Neural cell (in vitro differentiated cells): ENCODE measurements around the gene C1orf198. TPM values are rescaled to one million over a fixed set of nuclear protein-coding genes. Genes with fewer than 3 reads are reported as not detected.

Experiments
- H2AFZ ChIP-seq: fragments of 200-600, 300-800 bp; sonication (generic), shearing (Covaris generic); 2 replicates; pipeline ENCODE4 v1.6.0; 2014; ENCODE audit warnings: low read depth, mild to moderate bottlenecking, antibody characterized with exemption, low read length, moderate library complexity
- H3F3A ChIP-seq: fragments of 200-600 bp; shearing (Covaris generic); 2 replicates; pipeline ENCODE4 v1.6.1; 2016; ENCODE audit warnings: mild to moderate bottlenecking, moderate library complexity, mixed read lengths, antibody characterized with exemption, low read length; ENCODE audit not compliant: insufficient read depth, poor library complexity, severe bottlenecking
- H3K27ac ChIP-seq: fragments of 200-600, 300-800 bp; sonication (generic), shearing (Covaris generic); 2 replicates; pipeline ENCODE4 v1.5.1; 2014; ENCODE audit warnings: mild to moderate bottlenecking, low read length, moderate library complexity
- H3K27me3 ChIP-seq: fragments of 300-800, 200-600 bp; sonication (generic), shearing (Covaris generic); 2 replicates; pipeline ENCODE4 v1.6.0; 2014; ENCODE audit warnings: mild to moderate bottlenecking, low read depth, low read length, moderate library complexity; ENCODE audit not compliant: insufficient read depth
- H3K36me3 ChIP-seq: fragments of 300-800, 200-600 bp; sonication (generic), shearing (Covaris generic); 2 replicates; pipeline ENCODE4 v1.5.1; 2014; ENCODE audit warnings: mild to moderate bottlenecking, antibody characterized with exemption, low read length, moderate library complexity; ENCODE audit not compliant: insufficient read depth
- H3K4me2 ChIP-seq: fragments of 300-800, 200-600 bp; sonication (generic), shearing (Covaris generic); 2 replicates; pipeline ENCODE4 v1.6.0; 2014; ENCODE audit warnings: mild to moderate bottlenecking, low read length
- H3K4me3 ChIP-seq: fragments of 300-800, 200-600 bp; sonication (generic), shearing (Covaris generic); 2 replicates; pipeline ENCODE4 v1.5.1; 2014; ENCODE audit warnings: mild to moderate bottlenecking, low read length, moderate library complexity
- H3K79me2 ChIP-seq: fragments of 200-600 bp; shearing (Covaris generic); replicated peaks from 2 replicates; pipeline ENCODE4 v1.6.0; 2014; ENCODE audit warnings: mild to moderate bottlenecking, low read length, moderate library complexity; ENCODE audit not compliant: insufficient read depth
- H3K9ac ChIP-seq: fragments of 300-800, 200-600 bp; sonication (generic), shearing (Covaris generic); 2 replicates; pipeline ENCODE4 v1.6.1; 2016; ENCODE audit warnings: mild to moderate bottlenecking, low read length, mixed read lengths
- H3K9me2 ChIP-seq: fragments of 200-600 bp; shearing (Covaris generic); 2 replicates; pipeline ENCODE4 v1.6.1; 2016; ENCODE audit warnings: mild to moderate bottlenecking, low read length, mixed read lengths; ENCODE audit not compliant: insufficient read depth
- H3K9me3 ChIP-seq: fragments of 200-600, 300-800 bp; sonication (generic), shearing (Covaris generic); 2 replicates; pipeline ENCODE4 v1.6.1; 2016; ENCODE audit warnings: mild to moderate bottlenecking, mixed run types, low read length, moderate library complexity, mixed read lengths
- H4K20me1 ChIP-seq: fragments of 200-600 bp; shearing (Covaris generic); 2 replicates; pipeline ENCODE4 v1.6.1; 2016; ENCODE audit warnings: mild to moderate bottlenecking, mixed run types; ENCODE audit not compliant: insufficient read depth
- CTCF ChIP-seq: fragments of 450-650 bp; IDR thresholded peaks from 2 replicates; pipeline ENCODE4 v1.5.1; 2014; ENCODE audit warnings: antibody characterized with exemption, mild to moderate bottlenecking, moderate library complexity; ENCODE audit not compliant: poor library complexity, severe bottlenecking
- EP300 ChIP-seq: fragments of 450-650 bp; conservative IDR thresholded peaks from 2 replicates; pipeline ENCODE4 v1.6.1; 2014; ENCODE audit warnings: antibody characterized with exemption, mild to moderate bottlenecking, moderate library complexity; ENCODE audit not compliant: poor library complexity, severe bottlenecking
- EZH2 ChIP-seq: fragments of 200-600, 300-800 bp; shearing (Covaris generic), sonication (generic); IDR thresholded peaks from 2 replicates; pipeline ENCODE4 v1.6.1; 2014; ENCODE audit warnings: antibody characterized with exemption, low read length, borderline replicate concordance, mild to moderate bottlenecking; ENCODE audit not compliant: insufficient read depth, poor library complexity, severe bottlenecking
- MXI1 ChIP-seq: fragments of 450-650 bp; conservative IDR thresholded peaks from 2 replicates; pipeline ENCODE4 v1.6.1; 2014; ENCODE audit warnings: antibody characterized with exemption, mild to moderate bottlenecking; ENCODE audit not compliant: poor library complexity, severe bottlenecking
- POLR2AphosphoS5 ChIP-seq: IDR thresholded peaks from 2 replicates; pipeline ENCODE4 v1.6.1; 2012
- RAD21 ChIP-seq: fragments of 450-650 bp; conservative IDR thresholded peaks from 2 replicates; pipeline ENCODE4 v1.6.1; 2014; ENCODE audit warnings: antibody characterized with exemption, mild to moderate bottlenecking, moderate library complexity
- REST ChIP-seq: IDR thresholded peaks from 2 replicates; pipeline ENCODE4 v1.6.1; 2012; ENCODE audit warnings: borderline replicate concordance
- SMC3 ChIP-seq: fragments of 450-650 bp; conservative IDR thresholded peaks from 2 replicates; pipeline ENCODE4 v1.6.1; 2014; ENCODE audit warnings: antibody characterized with exemption, mild to moderate bottlenecking, moderate library complexity; ENCODE audit not compliant: poor library complexity
- TAF1 ChIP-seq: IDR thresholded peaks from 2 replicates; pipeline ENCODE4 v1.6.1; 2012; ENCODE audit warnings: low read depth
- polyA plus RNA-seq: library from polyadenylated mRNA; depleted of rRNA; stranded (reverse); fragments of >200 nt; gene quantifications from 2 replicates; pipeline ENCODE4 v1.2.3, GENCODE V29; 2014

Gene C1orf198
- polyA plus RNA-seq, 1 donor from 2014 or later, result 16.7 TPM

- Histone ChIP-seq H3K27me3 (no peaks in the 10 kb centered on the region), H3K9me3 (no peaks in the 10 kb centered on the region), H3K36me3 (no peaks in the 10 kb centered on the region), H3K79me2 (no peaks in the 10 kb centered on the region), H3K4me2 (no peak overlapping the region), H4K20me1 (no peaks in the 10 kb centered on the region), H2AFZ (no peak overlapping the region), H3K4me3 (no peak overlapping the region), H3K27ac (no peak overlapping the region), H3K9me2 (no peaks in the 10 kb centered on the region), H3K9ac (no peak overlapping the region), H3F3A (no peaks in the 10 kb centered on the region)
- TF ChIP-seq EP300, result no peak
- no peak for TF ChIP-seq REST
- no peak for TF ChIP-seq CTCF
- TF ChIP-seq TAF1, result no peak
- TF ChIP-seq SMC3, result no peak
- no peak for TF ChIP-seq RAD21
- no peak for TF ChIP-seq MXI1
- TF ChIP-seq POLR2AphosphoS5, result no peak
- no peak for TF ChIP-seq EZH2
Observed at GRCh38 chr1:230834292-230834691, 34.0 kb downstream of the C1orf198 start.

- Histone ChIP-seq H3K36me3 (no peaks in the 10 kb centered on the region), H4K20me1 (no peaks in the 10 kb centered on the region), H3K27ac (no peak overlapping the region), H3K4me2 (no peak overlapping the region), H3F3A (no peaks in the 10 kb centered on the region), H3K9me3 (no peaks in the 10 kb centered on the region), H3K9me2 (no peaks in the 10 kb centered on the region), H3K4me3 (no peak overlapping the region), H3K27me3 (no peaks in the 10 kb centered on the region), H3K79me2 (no peaks in the 10 kb centered on the region), H2AFZ (no peak overlapping the region), H3K9ac (no peak overlapping the region)
- TF ChIP-seq RAD21 (no peak), CTCF (no peak), REST (no peak), SMC3 (no peak), TAF1 (no peak), MXI1 (no peak), EZH2 (no peak), EP300 (no peak), POLR2AphosphoS5 (no peak)
Observed at GRCh38 chr1:230833511-230833910, 34.8 kb downstream of the C1orf198 start.
